Left ventricle myocardium inferior (tissue), 1 donor: Measurements from ENCODE around the gene USP36. TPM values are rescaled to one million over a fixed set of nuclear protein-coding genes. Genes with fewer than 3 reads are reported as not detected.
A peak's percentile ranks its signal among the peaks of the same experiment; 100 is the strongest.

Experiments used
- DNase-seq: peaks from one replicate; pipeline ENCODE4 v3.0.0-alpha.2; 2020
- H3K27ac ChIP-seq: fragments of 200-600 bp; replicated peaks from 2 replicates; pipeline ENCODE4 v1.8.0; 2021
- H3K27me3 ChIP-seq: fragments of 200-600 bp; 2 replicates; pipeline ENCODE4 v1.8.0; 2021; ENCODE audit warnings: low read depth
- H3K36me3 ChIP-seq: fragments of 200-600 bp; 2 replicates; pipeline ENCODE4 v1.8.0; 2021
- H3K4me1 ChIP-seq: fragments of 200-600 bp; 2 replicates; pipeline ENCODE4 v1.8.0; 2021
- H3K4me3 ChIP-seq: fragments of 200-600 bp; 2 replicates; pipeline ENCODE4 v1.8.0; 2021; ENCODE audit warnings: mild to moderate bottlenecking, moderate library complexity
- H3K9me3 ChIP-seq: fragments of 200-600 bp; replicated peaks from 2 replicates; pipeline ENCODE4 v1.8.0; 2021
- CTCF ChIP-seq: fragments of 200-600 bp; IDR thresholded peaks from 2 replicates; pipeline ENCODE4 v1.8.0; 2021; ENCODE audit warnings: antibody characterized with exemption, mild to moderate bottlenecking, borderline replicate concordance
- intact Hi-C: fragments of 100-400 bp; cut with micrococcal nuclease; formaldehyde crosslinking; loops from one replicate; pipeline ENCODE4 v1.11.0; 2022
- total RNA-seq: library from RNA; stranded (reverse); fragmentation: NEBNext Ultra II Directional; extraction: Animal tissue kit (Norgen Biotek cat#: 25700); gene quantifications from one replicate; pipeline ENCODE4 v1.2.1, GENCODE V29; 2021
- donor health status: DM: no; HTN: yes; CAD: no; lungs with severe emphysema.

The USP36 gene
- total RNA-seq, 1 donor from 2014 or later = 19.4 TPM

GRCh38 chr17:78763561-78763960, 77.1 kb downstream of the USP36 start:
- no peak overlapping the region for H3K4me3 ChIP-seq
- TF ChIP-seq CTCF = no peak
- no peak overlapping the region for H3K27ac ChIP-seq
- H3K36me3 ChIP-seq = no peaks in the 10 kb centered on the region
- intact Hi-C loops = no loop called here
- no peaks in the 10 kb centered on the region for H3K27me3 ChIP-seq
- peaks cover 94% of the 10 kb centered on the region for H3K4me1 ChIP-seq
- DNase-seq = no peak
- H3K9me3 ChIP-seq = no peaks in the 10 kb centered on the region

DNA sequence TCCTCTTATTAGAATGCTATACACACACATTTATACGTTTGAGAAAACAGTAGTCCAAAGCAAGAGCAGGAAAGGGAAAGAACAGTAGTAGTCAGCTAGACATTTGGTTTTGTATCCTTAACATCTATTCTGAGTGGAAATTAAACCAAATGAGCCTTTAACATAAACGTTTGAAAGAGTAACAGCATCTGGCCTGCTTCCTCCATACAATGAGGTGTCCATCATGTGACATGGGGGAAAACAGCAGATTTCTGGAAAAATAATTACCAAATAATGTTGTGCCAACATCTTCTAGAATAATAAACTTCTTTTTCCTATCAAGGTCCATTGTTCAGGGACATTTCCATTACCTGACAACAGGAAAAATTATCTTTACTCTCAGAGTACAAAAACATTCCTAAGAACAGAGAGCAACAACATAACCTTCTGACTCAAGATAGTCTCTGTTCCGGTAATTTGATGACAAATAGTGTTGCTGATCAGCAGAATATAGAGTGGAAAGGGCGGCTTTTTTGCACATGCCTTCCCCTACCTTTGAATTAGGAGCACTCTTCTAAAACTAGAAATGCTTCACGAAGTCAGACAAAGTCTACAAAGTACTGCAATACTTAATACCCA, 78.7 kb downstream of the USP36 start:
- Histone ChIP-seq H3K4me3 (no peak overlapping the region), H3K4me1 (peaks cover 93% of the 10 kb centered on the region), H3K36me3 (no peaks in the 10 kb centered on the region), H3K9me3 (no peaks in the 10 kb centered on the region), H3K27me3 (no peaks in the 10 kb centered on the region), H3K27ac (peak overlapping the region; percentile 54)
- no peak for DNase-seq
- intact Hi-C loops = no loop called here
- no peak for TF ChIP-seq CTCF

GRCh38 chr17:78759969-78760352, 80.7 kb downstream of the USP36 start:
- TF ChIP-seq CTCF = no peak
- intact Hi-C loops = no loop called here
- Histone ChIP-seq H3K27me3 (no peaks in the 10 kb centered on the region), H3K9me3 (no peaks in the 10 kb centered on the region), H3K4me1 (peaks cover 73% of the 10 kb centered on the region), H3K27ac (peak overlapping the region; percentile 60), H3K36me3 (no peaks in the 10 kb centered on the region), H3K4me3 (no peak overlapping the region)
- no peak for DNase-seq

DNA sequence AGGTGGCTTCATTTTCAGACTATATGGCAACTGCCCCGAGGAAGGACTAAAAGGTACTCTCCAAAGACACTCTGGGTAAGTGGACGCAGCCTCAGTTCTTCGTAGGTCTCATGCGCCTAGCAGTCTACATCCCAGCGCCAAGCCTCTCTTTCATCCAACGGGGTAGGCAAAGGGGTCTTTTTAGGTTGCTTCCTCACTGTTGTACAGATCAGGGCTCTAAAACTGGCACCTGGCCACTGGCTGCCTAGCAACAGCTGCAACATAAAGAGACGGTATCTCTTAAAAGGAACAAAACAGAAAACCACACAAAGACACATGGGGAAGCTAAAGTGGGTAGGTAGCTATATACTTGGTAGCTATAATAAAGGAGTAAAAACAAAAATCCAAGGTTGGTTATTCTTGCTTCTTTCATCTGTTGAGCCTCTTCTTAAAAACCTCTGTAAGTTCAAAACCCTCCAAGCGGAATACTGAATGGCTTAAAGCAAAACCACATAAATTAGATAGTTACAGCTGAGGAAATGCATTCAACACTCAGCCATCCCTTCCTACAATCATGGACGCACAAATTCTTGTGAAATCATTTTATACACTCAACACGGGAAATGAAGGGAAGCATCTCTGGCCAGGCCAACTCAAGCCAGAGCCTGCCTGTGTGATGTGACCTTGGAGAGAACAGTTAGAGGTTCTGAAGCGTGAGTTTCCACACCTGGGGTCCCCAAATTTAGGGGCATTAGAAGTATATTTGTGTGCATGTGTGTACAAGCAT, 81.2 kb downstream of the USP36 start:
- DNase-seq = peak; percentile 74
- Histone ChIP-seq H3K4me1 (peaks cover 68% of the 10 kb centered on the region), H3K27me3 (no peaks in the 10 kb centered on the region), H3K27ac (peak overlapping the region; percentile 60), H3K4me3 (no peak overlapping the region), H3K36me3 (no peaks in the 10 kb centered on the region), H3K9me3 (no peaks in the 10 kb centered on the region)
- intact Hi-C loops = no loop called here
- TF ChIP-seq CTCF = no peak

GRCh38 chr17:78753316-78754250, 87.0 kb downstream of the USP36 start:
- TF ChIP-seq CTCF = no peak
- intact Hi-C loops = no loop called here
- Histone ChIP-seq H3K9me3 (no peaks in the 10 kb centered on the region), H3K36me3 (no peaks in the 10 kb centered on the region), H3K27me3 (no peaks in the 10 kb centered on the region), H3K4me1 (peaks cover 66% of the 10 kb centered on the region), H3K27ac (no peak overlapping the region), H3K4me3 (no peak overlapping the region)
- DNase-seq = no peak
